HUES48 (cell line): ENCODE results near the gene AVPR1B.

ENCODE experiments used
- H3K27ac ChIP-seq: one replicate; pipeline ENCODE4 v1.7.0; 2013; ENCODE audit warnings: low read depth, low read length, inconsistent platforms
- H3K27me3 ChIP-seq: 2 replicates; pipeline ENCODE4 v1.6.1; 2013; ENCODE audit warnings: mild to moderate bottlenecking, low read length; ENCODE audit not compliant: control insufficient read depth, insufficient read depth
- H3K36me3 ChIP-seq: 2 replicates; pipeline ENCODE4 v1.6.1; 2013; ENCODE audit warnings: low read length; ENCODE audit not compliant: control insufficient read depth, insufficient read depth
- H3K4me1 ChIP-seq: 2 replicates; pipeline ENCODE4 v1.6.1; 2013; ENCODE audit warnings: mild to moderate bottlenecking, low read length; ENCODE audit not compliant: control insufficient read depth, insufficient read depth
- H3K4me3 ChIP-seq: 2 replicates; pipeline ENCODE4 v1.5.1; 2013; ENCODE audit warnings: mild to moderate bottlenecking, low read depth, low read length
- H3K9ac ChIP-seq: 2 replicates; pipeline ENCODE4 v1.6.1; 2013; ENCODE audit warnings: mild to moderate bottlenecking, low read depth, low read length, moderate library complexity
- H3K9me3 ChIP-seq: 2 replicates; pipeline ENCODE4 v1.6.1; 2013; ENCODE audit warnings: low read length; ENCODE audit not compliant: control insufficient read depth, insufficient read depth

The AVPR1B gene

DNA sequence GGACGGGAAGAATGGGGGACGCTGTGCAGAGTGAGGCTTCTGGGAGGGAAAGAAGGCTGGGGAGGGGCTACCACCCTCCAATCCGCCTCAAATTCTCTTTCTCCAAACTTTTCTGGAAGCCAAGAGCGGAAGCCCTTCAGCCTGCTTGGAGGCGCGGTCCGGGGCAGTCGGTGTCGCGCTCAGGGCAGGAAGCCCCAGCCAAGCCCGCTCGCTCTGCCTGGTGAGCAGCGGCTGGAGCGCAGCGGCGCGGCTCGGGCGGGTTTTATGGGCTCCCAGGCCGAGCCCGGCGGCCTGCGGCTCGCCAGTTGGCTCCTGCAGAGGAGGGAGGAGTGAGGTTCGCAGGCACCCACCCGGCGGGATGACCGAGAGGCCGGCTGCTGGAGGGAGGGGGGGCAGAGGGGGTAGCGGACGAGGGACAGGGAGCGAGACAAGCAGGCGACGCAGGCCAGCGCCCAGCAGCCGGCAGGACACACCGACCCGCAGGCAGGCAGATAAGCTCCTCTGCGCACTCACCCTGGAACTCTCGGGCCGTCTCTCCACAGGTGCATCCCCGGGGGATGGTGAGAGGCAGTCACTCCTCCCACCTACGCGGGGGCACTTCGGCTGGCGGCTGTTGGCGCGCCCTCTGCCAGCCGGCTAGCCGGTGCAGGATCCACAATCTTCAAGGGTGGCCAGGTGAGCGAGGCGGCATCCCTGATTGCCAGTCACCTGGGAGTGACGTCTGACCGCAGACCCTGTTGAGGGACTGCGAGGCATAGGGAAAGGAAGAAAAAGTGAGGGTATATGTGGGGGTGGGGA lies at the start of gene AVPR1B:
Gene AVPR1B, minus strand, starts transcription at position 238 of the 798 bp plus-strand sequence. CDS start 498 bp downstream, outside the sequence.
- H3K9ac ChIP-seq, result no peak within 1 kb of the TSS
- H3K9me3 ChIP-seq, result peaks cover 7% of the 10 kb centered on the region

GRCh38 chr1:206145771-206146290 lies 28.6 kb upstream of the AVPR1B start:
- Histone ChIP-seq H3K9me3 (no peaks in the 10 kb centered on the region), H3K36me3 (no peaks in the 10 kb centered on the region), H3K4me3 (no peak overlapping the region), H3K27me3 (no peaks in the 10 kb centered on the region), H3K27ac (no peak overlapping the region), H3K4me1 (no peaks in the 10 kb centered on the region), H3K9ac (no peak overlapping the region)

More for the DNA sequence above, at the start of gene AVPR1B:
- Histone ChIP-seq H3K27me3 (peaks cover 24% of the 10 kb centered on the region), H3K4me3 (peak within 1 kb of the TSS; percentile 64), H3K36me3 (no peaks in the 10 kb centered on the region), H3K4me1 (no peaks in the 10 kb centered on the region), H3K27ac (no peak within 1 kb of the TSS)

DNA sequence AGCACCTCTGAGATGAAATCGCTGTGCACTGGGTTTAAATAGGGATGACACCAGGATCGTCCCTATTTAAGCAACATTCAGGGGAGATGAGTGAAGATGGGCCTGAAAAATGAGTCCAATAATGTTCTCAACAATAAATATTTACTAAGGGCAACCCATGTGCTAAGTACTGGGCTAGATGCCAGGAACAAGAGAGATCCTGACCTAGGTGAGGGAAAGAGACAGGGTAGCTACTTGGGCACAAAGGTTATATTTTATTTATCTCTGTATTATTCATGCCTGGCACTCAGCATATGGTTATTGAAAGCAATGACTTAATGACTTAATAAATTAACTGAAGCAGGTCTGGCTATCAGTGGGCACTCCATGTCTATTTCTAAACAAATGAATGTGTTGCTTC lies 27.4 kb upstream of the AVPR1B start:
- Histone ChIP-seq H3K36me3 (no peaks in the 10 kb centered on the region), H3K27ac (no peak overlapping the region), H3K9me3 (no peaks in the 10 kb centered on the region), H3K27me3 (no peaks in the 10 kb centered on the region), H3K4me1 (no peaks in the 10 kb centered on the region), H3K9ac (no peak overlapping the region), H3K4me3 (no peak overlapping the region)

- H3K9me3 ChIP-seq, result no peaks in the 10 kb centered on the region
- H3K4me1 ChIP-seq, result no peaks in the 10 kb centered on the region
- no peaks in the 10 kb centered on the region for H3K36me3 ChIP-seq
- H3K9ac ChIP-seq, result no peak overlapping the region
- H3K4me3 ChIP-seq, result no peak overlapping the region
- H3K27ac ChIP-seq, result no peak overlapping the region
- H3K27me3 ChIP-seq, result no peaks in the 10 kb centered on the region
Measured at GRCh38 chr1:206143537-206144172, 26.5 kb upstream of the AVPR1B start.

GRCh38 chr1:206142770-206143169 lies 25.6 kb upstream of the AVPR1B start:
- Histone ChIP-seq H3K4me3 (no peak overlapping the region), H3K4me1 (no peaks in the 10 kb centered on the region), H3K27ac (no peak overlapping the region), H3K9me3 (no peaks in the 10 kb centered on the region), H3K36me3 (no peaks in the 10 kb centered on the region), H3K27me3 (no peaks in the 10 kb centered on the region), H3K9ac (no peak overlapping the region)

DNA sequence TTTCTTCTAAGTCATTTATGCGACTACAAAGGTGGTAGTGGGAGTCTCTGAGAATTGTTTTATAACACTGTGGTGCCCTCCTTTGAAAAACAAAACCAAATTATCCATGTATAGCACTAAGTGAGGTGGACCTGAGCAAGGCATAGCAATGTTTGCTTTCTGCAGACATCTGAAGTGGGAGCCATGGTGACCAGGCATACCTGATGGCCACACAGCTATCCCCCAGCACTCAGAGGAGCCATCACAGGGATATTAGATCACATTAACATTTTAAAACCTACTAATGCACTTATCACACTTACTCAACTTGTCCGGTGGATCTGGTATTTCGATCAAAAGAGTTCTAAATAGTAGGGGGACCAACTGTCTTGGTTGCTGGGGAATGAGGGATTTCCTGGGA lies 24.8 kb upstream of the AVPR1B start:
- H3K27ac ChIP-seq, result no peak overlapping the region
- no peaks in the 10 kb centered on the region for H3K27me3 ChIP-seq
- no peaks in the 10 kb centered on the region for H3K36me3 ChIP-seq
- H3K9me3 ChIP-seq, result no peaks in the 10 kb centered on the region
- no peaks in the 10 kb centered on the region for H3K4me1 ChIP-seq
- H3K9ac ChIP-seq, result no peak overlapping the region
- H3K4me3 ChIP-seq, result no peak overlapping the region

GRCh38 chr1:206136241-206136640 lies 19.1 kb upstream of the AVPR1B start:
- H3K4me1 ChIP-seq, result no peaks in the 10 kb centered on the region
- no peak overlapping the region for H3K4me3 ChIP-seq
- no peaks in the 10 kb centered on the region for H3K9me3 ChIP-seq
- H3K9ac ChIP-seq, result no peak overlapping the region
- no peaks in the 10 kb centered on the region; the same call in 1 of the 2 replicates for H3K27me3 ChIP-seq
- no peaks in the 10 kb centered on the region for H3K36me3 ChIP-seq
- no peak overlapping the region for H3K27ac ChIP-seq

DNA sequence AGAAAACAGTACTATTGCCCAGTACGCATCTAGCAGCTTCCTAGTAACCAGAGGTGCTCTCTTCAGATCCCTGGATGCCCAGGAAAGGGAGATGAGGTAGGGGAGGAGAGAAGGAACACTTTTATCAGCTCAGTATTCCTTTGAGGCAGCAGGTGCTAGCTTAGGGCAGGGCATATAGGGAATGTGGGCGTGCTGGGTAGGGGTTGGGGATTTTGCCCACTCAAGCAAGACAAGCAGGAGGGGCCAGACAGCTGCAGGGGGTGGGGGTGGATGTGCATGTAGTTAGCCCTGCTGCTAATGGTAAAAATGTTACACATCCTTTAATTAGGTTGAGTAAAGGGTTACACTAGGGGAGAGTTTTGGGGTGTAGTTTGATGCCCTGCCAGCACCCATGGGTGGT lies 18.1 kb upstream of the AVPR1B start:
- no peaks in the 10 kb centered on the region for H3K9me3 ChIP-seq
- H3K4me3 ChIP-seq, result no peak overlapping the region
- H3K27ac ChIP-seq, result no peak overlapping the region
- H3K4me1 ChIP-seq, result no peaks in the 10 kb centered on the region
- no peak overlapping the region for H3K9ac ChIP-seq
- no peaks in the 10 kb centered on the region for H3K36me3 ChIP-seq
- H3K27me3 ChIP-seq, result no peaks in the 10 kb centered on the region; the same call in 1 of the 2 replicates

DNA sequence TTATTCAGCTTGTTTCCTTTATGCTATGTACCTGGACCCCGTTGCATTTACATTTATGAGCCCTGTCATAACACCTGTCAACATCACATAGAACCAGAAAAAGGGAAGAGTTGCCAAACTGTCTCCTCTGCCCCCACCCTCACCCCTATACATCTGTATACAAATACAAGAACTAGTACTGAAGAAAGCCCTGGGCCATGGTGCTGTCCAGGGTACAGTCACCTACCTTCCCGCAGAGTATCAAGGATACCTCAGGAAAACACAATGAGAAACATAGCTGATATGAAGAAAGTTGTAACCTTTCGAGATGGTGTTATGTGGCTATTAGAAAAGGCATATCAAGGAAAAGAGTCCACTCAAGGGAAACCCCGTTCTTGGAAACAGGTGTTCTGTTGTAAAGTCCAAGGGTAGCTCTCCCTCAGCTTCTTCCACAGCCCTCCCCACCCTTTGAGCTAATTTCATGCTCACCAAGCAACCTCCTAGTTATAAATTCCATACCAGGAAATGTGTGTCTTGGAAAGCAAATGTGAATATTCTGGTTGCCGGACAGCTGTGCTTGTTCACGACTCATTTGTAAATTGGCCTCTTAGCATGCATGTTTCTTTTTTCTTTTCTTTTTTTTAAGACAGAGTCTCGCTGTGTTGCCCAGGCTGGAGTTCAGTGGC lies 16.7 kb upstream of the AVPR1B start:
- Histone ChIP-seq H3K9ac (no peak overlapping the region), H3K9me3 (no peaks in the 10 kb centered on the region), H3K27me3 (no peaks in the 10 kb centered on the region; the same call in 1 of the 2 replicates), H3K36me3 (no peaks in the 10 kb centered on the region), H3K4me1 (no peaks in the 10 kb centered on the region), H3K27ac (no peak overlapping the region), H3K4me3 (no peak overlapping the region)

DNA sequence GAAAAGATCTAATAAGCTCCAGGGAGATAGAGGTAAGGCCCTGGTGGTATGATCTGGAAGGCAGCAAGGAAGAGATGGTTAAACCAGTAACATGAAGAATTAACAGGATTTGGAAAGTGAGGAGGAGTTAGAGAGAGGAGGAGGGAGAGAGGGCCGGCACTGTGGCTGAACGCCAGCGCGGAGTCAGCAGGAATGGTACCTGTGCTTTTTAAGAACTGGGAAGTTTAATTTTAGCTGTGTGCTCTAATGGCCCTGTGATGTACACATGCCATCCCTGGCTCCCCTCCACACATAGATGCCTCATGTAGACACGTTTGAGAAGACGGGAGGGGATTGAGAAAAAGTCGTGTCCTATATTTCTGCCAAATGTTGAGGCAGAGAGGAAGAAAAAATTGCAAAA lies 13.8 kb upstream of the AVPR1B start:
- Histone ChIP-seq H3K36me3 (no peaks in the 10 kb centered on the region), H3K4me1 (no peaks in the 10 kb centered on the region), H3K27ac (no peak overlapping the region), H3K27me3 (no peaks in the 10 kb centered on the region), H3K9me3 (no peaks in the 10 kb centered on the region), H3K9ac (no peak overlapping the region), H3K4me3 (no peak overlapping the region)

GRCh38 chr1:206128196-206128595 lies 11.0 kb upstream of the AVPR1B start:
- Histone ChIP-seq H3K27me3 (no peaks in the 10 kb centered on the region), H3K4me3 (no peak overlapping the region), H3K36me3 (no peaks in the 10 kb centered on the region), H3K27ac (no peak overlapping the region), H3K4me1 (no peaks in the 10 kb centered on the region), H3K9me3 (no peaks in the 10 kb centered on the region), H3K9ac (no peak overlapping the region)
